ENCODE measurements around the gene TMEM37. TPM values are rescaled to one million over a fixed set of nuclear protein-coding genes. Genes with fewer than 3 reads are reported as not detected.
A peak's percentile ranks its signal among the peaks of the same experiment; 100 is the strongest.

Gene TMEM37
- total and polyA plus RNA-seq, 2 of the 13 experiments (the other 11 are each of a cell fraction or from before 2014, with no cell fraction given): 37.7 to 115 TPM

DNA sequence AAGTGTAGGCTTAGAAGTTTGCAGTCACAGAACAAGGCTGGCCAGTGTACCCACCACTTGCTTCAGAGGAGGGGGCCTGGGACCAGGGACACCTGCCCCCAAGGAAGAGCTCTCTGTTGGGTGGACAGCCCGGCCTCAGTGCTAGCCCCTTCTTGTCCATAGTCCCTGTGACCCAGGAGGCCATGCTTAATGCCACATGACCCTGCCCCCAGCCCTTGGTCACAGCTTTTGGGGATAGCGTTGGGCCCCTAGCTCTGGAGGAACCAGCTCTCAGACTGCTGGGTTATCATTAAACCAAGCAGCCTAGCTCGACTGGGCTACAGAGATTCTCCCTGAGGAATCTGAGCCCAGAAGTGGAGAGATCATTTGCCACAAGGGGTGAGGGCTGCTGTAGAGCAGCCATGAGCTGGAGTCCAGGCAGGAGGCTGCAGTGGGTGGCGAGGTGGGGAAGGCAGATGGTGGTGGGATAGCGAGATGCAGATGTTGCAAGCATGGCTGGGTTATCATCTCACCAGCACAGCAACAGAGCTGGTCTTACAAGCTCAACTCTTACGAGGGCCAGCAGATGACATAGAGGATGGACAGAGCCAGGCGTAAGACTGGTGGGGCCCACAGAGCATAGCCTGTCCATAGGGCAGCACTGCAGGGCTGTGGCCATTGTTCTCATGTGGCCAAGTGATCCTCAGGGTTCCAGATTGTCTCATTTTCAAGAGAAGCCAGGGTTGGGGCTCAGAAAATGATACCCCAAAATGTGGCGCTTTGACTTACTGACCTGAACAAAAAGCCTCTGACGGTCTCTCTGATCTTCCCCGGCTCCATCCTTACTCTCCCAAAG, 7.2 kb upstream of the TMEM37 start (continued):
- TF ChIP-seq, protein P1, sequence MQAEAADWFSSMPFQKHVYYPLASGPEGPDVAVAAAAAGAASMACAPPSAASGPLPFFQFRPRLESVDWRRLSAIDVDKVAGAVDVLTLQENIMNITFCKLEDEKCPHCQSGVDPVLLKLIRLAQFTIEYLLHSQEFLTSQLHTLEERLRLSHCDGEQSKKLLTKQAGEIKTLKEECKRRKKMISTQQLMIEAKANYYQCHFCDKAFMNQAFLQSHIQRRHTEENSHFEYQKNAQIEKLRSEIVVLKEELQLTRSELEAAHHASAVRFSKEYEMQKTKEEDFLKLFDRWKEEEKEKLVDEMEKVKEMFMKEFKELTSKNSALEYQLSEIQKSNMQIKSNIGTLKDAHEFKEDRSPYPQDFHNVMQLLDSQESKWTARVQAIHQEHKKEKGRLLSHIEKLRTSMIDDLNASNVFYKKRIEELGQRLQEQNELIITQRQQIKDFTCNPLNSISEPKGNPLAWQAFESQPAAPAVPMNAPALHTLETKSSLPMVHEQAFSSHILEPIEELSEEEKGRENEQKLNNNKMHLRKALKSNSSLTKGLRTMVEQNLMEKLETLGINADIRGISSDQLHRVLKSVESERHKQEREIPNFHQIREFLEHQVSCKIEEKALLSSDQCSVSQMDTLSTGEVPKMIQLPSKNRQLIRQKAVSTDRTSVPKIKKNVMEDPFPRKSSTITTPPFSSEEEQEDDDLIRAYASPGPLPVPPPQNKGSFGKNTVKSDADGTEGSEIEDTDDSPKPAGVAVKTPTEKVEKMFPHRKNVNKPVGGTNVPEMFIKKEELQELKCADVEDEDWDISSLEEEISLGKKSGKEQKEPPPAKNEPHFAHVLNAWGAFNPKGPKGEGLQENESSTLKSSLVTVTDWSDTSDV (CRISPR knock-in tag; IDR thresholded peaks at IDR 0.05): no peak
- TF ChIP-seq FOXC1 (CRISPR knock-in tag; IDR thresholded peaks at IDR 0.05; ENCODE audit: borderline replicate concordance) (no peak; the same call in 1 of the 2 replicates), FUBP1 (CRISPR knock-in tag; IDR thresholded peaks at IDR 0.05; ENCODE audit: borderline replicate concordance) (no peak), ZBTB25 (CRISPR knock-in tag; IDR thresholded peaks at IDR 0.05) (no peak), ZNF577 (CRISPR knock-in tag; IDR thresholded peaks at IDR 0.05; ENCODE audit: borderline replicate concordance, low read depth) (no peak), ZFP90 (CRISPR knock-in tag; IDR thresholded peaks at IDR 0.05; ENCODE audit: borderline replicate concordance) (no peak), ZNF841 (CRISPR knock-in tag; IDR thresholded peaks at IDR 0.05; ENCODE audit: borderline replicate concordance) (no peak), GTF3A (CRISPR knock-in tag; conservative IDR thresholded peaks at IDR 0.05) (no peak), SP2 (CRISPR knock-in tag; IDR thresholded peaks at IDR 0.05) (0 out of 2 replicates have a peak, but pooled peaks have one; percentile 24), SIN3B (IDR thresholded peaks at IDR 0.05; ENCODE audit: low read length) (no peak), SMAD3 (CRISPR knock-in tag; IDR thresholded peaks at IDR 0.05) (0 out of 2 replicates have a peak, but pooled peaks have one; percentile 9), PITX1 (CRISPR knock-in tag; IDR thresholded peaks at IDR 0.05) (no peak), SIX1 (CRISPR knock-in tag; IDR thresholded peaks at IDR 0.05; ENCODE audit: borderline replicate concordance) (no peak), MEF2D (CRISPR knock-in tag; IDR thresholded peaks at IDR 0.05) (no peak), CHD2 (IDR thresholded peaks at IDR 0.05; ENCODE audit: low read depth, low read length) (no peak), ZNF280B (CRISPR knock-in tag; IDR thresholded peaks at IDR 0.05; ENCODE audit: borderline replicate concordance) (peak; percentile 65; the same call in 1 of the 2 replicates)
- TF ChIP-seq, protein P2, sequence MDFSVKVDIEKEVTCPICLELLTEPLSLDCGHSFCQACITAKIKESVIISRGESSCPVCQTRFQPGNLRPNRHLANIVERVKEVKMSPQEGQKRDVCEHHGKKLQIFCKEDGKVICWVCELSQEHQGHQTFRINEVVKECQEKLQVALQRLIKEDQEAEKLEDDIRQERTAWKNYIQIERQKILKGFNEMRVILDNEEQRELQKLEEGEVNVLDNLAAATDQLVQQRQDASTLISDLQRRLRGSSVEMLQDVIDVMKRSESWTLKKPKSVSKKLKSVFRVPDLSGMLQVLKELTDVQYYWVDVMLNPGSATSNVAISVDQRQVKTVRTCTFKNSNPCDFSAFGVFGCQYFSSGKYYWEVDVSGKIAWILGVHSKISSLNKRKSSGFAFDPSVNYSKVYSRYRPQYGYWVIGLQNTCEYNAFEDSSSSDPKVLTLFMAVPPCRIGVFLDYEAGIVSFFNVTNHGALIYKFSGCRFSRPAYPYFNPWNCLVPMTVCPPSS (IDR thresholded peaks at IDR 0.05): no peak
- TF ChIP-seq, protein P3, sequence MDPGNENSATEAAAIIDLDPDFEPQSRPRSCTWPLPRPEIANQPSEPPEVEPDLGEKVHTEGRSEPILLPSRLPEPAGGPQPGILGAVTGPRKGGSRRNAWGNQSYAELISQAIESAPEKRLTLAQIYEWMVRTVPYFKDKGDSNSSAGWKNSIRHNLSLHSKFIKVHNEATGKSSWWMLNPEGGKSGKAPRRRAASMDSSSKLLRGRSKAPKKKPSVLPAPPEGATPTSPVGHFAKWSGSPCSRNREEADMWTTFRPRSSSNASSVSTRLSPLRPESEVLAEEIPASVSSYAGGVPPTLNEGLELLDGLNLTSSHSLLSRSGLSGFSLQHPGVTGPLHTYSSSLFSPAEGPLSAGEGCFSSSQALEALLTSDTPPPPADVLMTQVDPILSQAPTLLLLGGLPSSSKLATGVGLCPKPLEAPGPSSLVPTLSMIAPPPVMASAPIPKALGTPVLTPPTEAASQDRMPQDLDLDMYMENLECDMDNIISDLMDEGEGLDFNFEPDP (CRISPR knock-in tag; conservative IDR thresholded peaks at IDR 0.05): 0 out of 2 replicates have a peak, but pooled peaks have one; percentile 66

Data from HepG2 (cell line).